Right lobe of liver (tissue), 4 donors: ENCODE data around the gene GULP1.

Experiments used
- CTCF ChIP-seq, 4 donors: fragments of 200-600 bp in 3 of 4; fragments of 450-650 bp in 1 of 4; IDR thresholded peaks; one replicate each; pipeline versions ENCODE4 v1.5.1 to v1.8.0; 2016 to 2022; ENCODE audit warnings: antibody characterized with exemption in 4 of 4, mild to moderate bottlenecking in 2 of 4
- POLR2A ChIP-seq: fragments of 450-650 bp; IDR thresholded peaks from one replicate; pipeline ENCODE4 v1.6.1; 2017; ENCODE audit warnings: antibody characterized with exemption, mild to moderate bottlenecking
- donor health status: DM: no; HTN: no; CAD: no.
- donor health status: DM: no; HTN: no; CAD: no.
- donor health status: DM: no; HTN: yes; CAD: no.

GRCh38 chr2:188415754-188416083 is 124.0 kb downstream of the GULP1 start:
- TF ChIP-seq CTCF (IDR thresholded peaks at IDR 0.05) (no peak), POLR2A (no peak)
